Fibroblast of lung (primary cell): Measurements from ENCODE around the gene PLA2G2F.

Experiments used
- EZH2 ChIP-seq: IDR thresholded peaks from 2 replicates; pipeline ENCODE4 v1.5.1; 2012; ENCODE audit warnings: low read length, control low read depth, mild to moderate bottlenecking; ENCODE audit errors: missing control alignments
- TF ChIP-seq, protein P1 (sequence below), 2 donors: IDR thresholded peaks in 1 of 2; conservative IDR thresholded peaks in 1 of 2; 1 replicate in 1 of 2; 2 replicates in 1 of 2; pipeline ENCODE4 v1.5.1; 2011 to 2012; ENCODE audit warnings: low read length in 2 of 2, control low read depth in 1 of 2, inconsistent platforms in 1 of 2, low read depth in 1 of 2, mild to moderate bottlenecking in 1 of 2

DNA sequence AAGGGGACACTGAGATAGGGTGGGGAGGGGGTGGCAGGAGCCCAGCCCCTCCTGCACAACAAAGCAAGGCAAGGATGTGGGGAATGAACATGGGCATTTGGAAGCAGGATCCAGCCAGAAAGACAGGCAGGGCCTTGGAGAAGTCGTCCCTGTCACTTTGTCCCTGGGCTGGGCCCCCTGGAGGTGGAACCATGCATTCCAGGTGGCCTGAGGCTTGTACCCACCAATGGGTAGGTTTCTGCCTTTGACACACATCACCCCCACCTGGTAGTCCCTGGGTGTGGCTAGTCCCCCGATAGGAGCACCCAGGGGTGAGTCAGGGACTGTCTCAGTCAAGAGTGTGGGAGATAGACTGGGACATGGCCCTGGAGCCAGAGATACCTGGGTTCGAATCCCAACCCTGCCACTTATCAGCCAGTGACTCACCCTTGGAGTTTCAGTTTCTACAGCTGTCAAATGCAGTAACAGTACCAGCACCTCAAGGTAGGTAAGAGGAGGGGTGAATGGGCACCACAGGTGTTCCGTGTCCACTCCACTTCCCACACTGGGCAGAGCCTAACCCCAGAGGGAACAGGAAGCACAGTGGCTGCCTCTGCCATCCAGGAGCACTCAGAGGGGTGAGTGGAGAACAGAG lies 29.8 kb upstream of the PLA2G2F start:
- TF ChIP-seq, protein P1, sequence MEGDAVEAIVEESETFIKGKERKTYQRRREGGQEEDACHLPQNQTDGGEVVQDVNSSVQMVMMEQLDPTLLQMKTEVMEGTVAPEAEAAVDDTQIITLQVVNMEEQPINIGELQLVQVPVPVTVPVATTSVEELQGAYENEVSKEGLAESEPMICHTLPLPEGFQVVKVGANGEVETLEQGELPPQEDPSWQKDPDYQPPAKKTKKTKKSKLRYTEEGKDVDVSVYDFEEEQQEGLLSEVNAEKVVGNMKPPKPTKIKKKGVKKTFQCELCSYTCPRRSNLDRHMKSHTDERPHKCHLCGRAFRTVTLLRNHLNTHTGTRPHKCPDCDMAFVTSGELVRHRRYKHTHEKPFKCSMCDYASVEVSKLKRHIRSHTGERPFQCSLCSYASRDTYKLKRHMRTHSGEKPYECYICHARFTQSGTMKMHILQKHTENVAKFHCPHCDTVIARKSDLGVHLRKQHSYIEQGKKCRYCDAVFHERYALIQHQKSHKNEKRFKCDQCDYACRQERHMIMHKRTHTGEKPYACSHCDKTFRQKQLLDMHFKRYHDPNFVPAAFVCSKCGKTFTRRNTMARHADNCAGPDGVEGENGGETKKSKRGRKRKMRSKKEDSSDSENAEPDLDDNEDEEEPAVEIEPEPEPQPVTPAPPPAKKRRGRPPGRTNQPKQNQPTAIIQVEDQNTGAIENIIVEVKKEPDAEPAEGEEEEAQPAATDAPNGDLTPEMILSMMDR (conservative IDR thresholded peaks at IDR 0.05 in 1 of 2, IDR thresholded peaks at IDR 0.05 in 1 of 2; ENCODE audit: low read depth in 1 of 2, low read length in 2 of 2), result no peak
- TF ChIP-seq EZH2, result no peak
